Eye (tissue), 1 donor: ENCODE data around the gene MUC20.
"Not testable (repeated sequence)": the region's sequence is repeated elsewhere in the genome, so short reads cannot be mapped to it uniquely, and the experiment has no call there.

Source experiments
- DNase-seq: peaks from one replicate; pipeline ENCODE4 v3.0.0-alpha.2; 2015

MUC20 gene

GRCh38 chr3:195692781-195693427, 27.9 kb upstream of the MUC20 start:
- DNase-seq = no peak

- DNase-seq = no peak
These were observed 27.2 kb upstream of the MUC20 start for GRCh38 chr3:195693428-195694216.

GRCh38 chr3:195694217-195695076, 26.3 kb upstream of the MUC20 start:
- not testable (repeated sequence) for DNase-seq

GRCh38 chr3:195696632-195697278, 24.0 kb upstream of the MUC20 start:
- no peak for DNase-seq

GRCh38 chr3:195697582-195698324, 23.0 kb upstream of the MUC20 start:
- peak; percentile 57 for DNase-seq

- DNase-seq = no peak
These were observed 22.5 kb upstream of the MUC20 start for GRCh38 chr3:195698325-195698646.

- DNase-seq = peak; percentile 43
These were observed 22.0 kb upstream of the MUC20 start for GRCh38 chr3:195698647-195699387.

GRCh38 chr3:195699388-195699771, 21.4 kb upstream of the MUC20 start:
- DNase-seq = no peak

- DNase-seq = no peak
These were observed 20.9 kb upstream of the MUC20 start for GRCh38 chr3:195699860-195700259.

GRCh38 chr3:195700319-195700718, 20.5 kb upstream of the MUC20 start:
- DNase-seq = no peak

GRCh38 chr3:195701042-195701915, 19.5 kb upstream of the MUC20 start:
- DNase-seq = no peak

- no peak for DNase-seq
These were observed 17.0 kb upstream of the MUC20 start for GRCh38 chr3:195703776-195704175.

GRCh38 chr3:195704433-195704999, 16.3 kb upstream of the MUC20 start:
- DNase-seq = no peak

- no peak for DNase-seq
These were observed 15.4 kb upstream of the MUC20 start for GRCh38 chr3:195705081-195705991.

- no peak for DNase-seq
These were observed 12.7 kb upstream of the MUC20 start for GRCh38 chr3:195708061-195708460.

GRCh38 chr3:195708626-195709481, 11.9 kb upstream of the MUC20 start:
- no peak for DNase-seq

- no peak for DNase-seq
These were observed 11.1 kb upstream of the MUC20 start for GRCh38 chr3:195709676-195710085.
